K562 (cell line): Measurements from ENCODE around the gene PRPF6. TPM values are rescaled to one million over a fixed set of nuclear protein-coding genes. Genes with fewer than 3 reads are reported as not detected.

Source experiments
- ATAC-seq: fragments of 200-7000 bp; cut with Tn5 transposase; 3 replicates; pipeline ENCODE4 v1.9.1; 2020; ENCODE audit warnings: moderate library complexity
- BruUV-seq: library from RNA; stranded (reverse); fragments of 400-500 nt; replicated peaks from 2 replicates; lab custom pipeline; 2021; lab: Mats Ljungman, UMichigan
- CTCF ChIA-PET: fragments of 300-600 bp; formaldehyde crosslinking; extraction: SDS; loops from one replicate; lab custom pipeline; 2021; ENCODE audit warnings: low intra/inter-chr PET ratio; lab: Yijun Ruan, JAX
- POLR2A ChIA-PET: fragments of 300-600, 350-650 bp; sonication (Branson Sonifier 250); formaldehyde crosslinking; extraction: SDS; loops from one replicate; lab custom pipeline; 2021; ENCODE audit warnings: antibody characterized with exemption, inconsistent platforms; lab: Yijun Ruan, JAX
- DNase-seq, 4 experiments: peaks; one replicate each; pipeline versions ENCODE4 v3.0.0 to v3.0.0-alpha.2; 2011 to 2018; ENCODE audit warnings: low spot score in 3 of 4, mixed read lengths in 3 of 4; ENCODE audit errors: extremely low read depth in 1 of 4
- FAIRE-seq: peaks from 2 replicates; lab custom pipeline; 2011; peaks lifted over from hg19 to GRCh38; lab: Jason Lieb, UNC
- H2AFZ ChIP-seq: 2 replicates; pipeline ENCODE4 v1.6.0; 2011; ENCODE audit warnings: low read depth, low read length, control low read depth, inconsistent platforms
- H3K27ac ChIP-seq: fragments of 200-600 bp; 3 replicates; pipeline ENCODE4 v1.8.0; 2011; ENCODE audit warnings: low read depth, mild to moderate bottlenecking, control low read depth, inconsistent platforms, low read length, moderate library complexity, mixed read lengths; ENCODE audit errors: extremely low read depth
- H3K27me3 ChIP-seq, 2 experiments: fragments of 300-600 bp in 1 of 2; 2 replicates in 1 of 2; 3 replicates in 1 of 2; pipeline versions ENCODE4 v1.6.0 to v1.8.0; 2011; ENCODE audit warnings: inconsistent platforms in 2 of 2, low read length in 2 of 2, mild to moderate bottlenecking in 1 of 2, mixed read lengths in 1 of 2, moderate library complexity in 1 of 2; ENCODE audit not compliant: control insufficient read depth in 2 of 2, insufficient read depth in 2 of 2
- H3K36me3 ChIP-seq: fragments of 300-600 bp; 3 replicates; pipeline ENCODE4 v1.8.0; 2011; ENCODE audit warnings: mild to moderate bottlenecking, low read length, inconsistent platforms; ENCODE audit not compliant: control insufficient read depth, insufficient read depth
- H3K4me1 ChIP-seq, 2 experiments: fragments of 200-600 bp in 1 of 2; replicated peaks in 1 of 2; 2 replicates in 1 of 2; 3 replicates in 1 of 2; pipeline versions ENCODE4 v1.5.1 to v1.8.0; 2011; ENCODE audit warnings: inconsistent platforms in 2 of 2, low read length in 2 of 2, mild to moderate bottlenecking in 1 of 2, mixed read lengths in 1 of 2, moderate library complexity in 1 of 2; ENCODE audit not compliant: control insufficient read depth in 2 of 2, insufficient read depth in 2 of 2
- H3K4me2 ChIP-seq: 2 replicates; pipeline ENCODE4 v1.6.1; 2011; ENCODE audit warnings: low read length, control low read depth, inconsistent platforms, mixed read lengths; ENCODE audit not compliant: insufficient read depth
- H3K4me3 ChIP-seq: fragments of 200-600 bp; sonication (generic), shearing (Covaris generic); 2 replicates; pipeline ENCODE4 v1.5.1; 2016; ENCODE audit warnings: control low read depth, inconsistent platforms
- H3K79me2 ChIP-seq: fragments of 200-600 bp; 3 replicates; pipeline ENCODE4 v1.8.0; 2011; ENCODE audit warnings: low read length, inconsistent platforms; ENCODE audit not compliant: control insufficient read depth, insufficient read depth
- H3K9ac ChIP-seq, 2 experiments: 2 replicates each; pipeline versions ENCODE4 v1.6.0 to v1.6.1; 2011; ENCODE audit warnings: low read depth in 2 of 2, low read length in 2 of 2, control low read depth in 1 of 2, inconsistent platforms in 1 of 2, mild to moderate bottlenecking in 1 of 2, mixed read lengths in 1 of 2; ENCODE audit not compliant: insufficient read depth in 1 of 2
- H3K9me1 ChIP-seq: one replicate; pipeline ENCODE4 v1.6.0; 2011; ENCODE audit warnings: inconsistent platforms, mild to moderate bottlenecking, low read length, moderate library complexity; ENCODE audit not compliant: control insufficient read depth, insufficient read depth
- H3K9me3 ChIP-seq: replicated peaks from 2 replicates; pipeline ENCODE4 v1.5.1; 2011; ENCODE audit warnings: low read depth, low read length, inconsistent platforms; ENCODE audit not compliant: control insufficient read depth, insufficient read depth
- H4K20me1 ChIP-seq: replicated peaks from 2 replicates; pipeline ENCODE4 v1.6.1; 2011; ENCODE audit warnings: low read length, inconsistent platforms, mixed read lengths; ENCODE audit not compliant: control insufficient read depth, insufficient read depth
- CHCHD3 ChIP-seq: fragments of 250-450 bp; sonication (Bioruptor Pico); IDR thresholded peaks from 2 replicates; pipeline ENCODE4 v2.1.2; 2022; ENCODE audit warnings: mild to moderate bottlenecking
- CHD4 ChIP-seq: fragments of 200-600 bp; sonication (generic); IDR thresholded peaks from 3 replicates; pipeline ENCODE4 v1.6.1; 2012; ENCODE audit warnings: low read depth, mild to moderate bottlenecking, mixed read lengths, low read length, inconsistent platforms; ENCODE audit not compliant: insufficient read depth, insufficient replicate concordance, poor library complexity, severe bottlenecking
- CTBP1 ChIP-seq: fragments of 450-650 bp; IDR thresholded peaks from 2 replicates; pipeline ENCODE4 v1.6.1; 2016; ENCODE audit warnings: borderline replicate concordance
- CTCF ChIP-seq, 3 experiments: IDR thresholded peaks in 2 of 3; conservative IDR thresholded peaks in 1 of 3; 2 replicates each; pipeline ENCODE4 v1.5.1; 2011 to 2012; ENCODE audit warnings: low read length in 3 of 3, mild to moderate bottlenecking in 3 of 3, control low read depth in 2 of 3, improper control_type of control experiment in 1 of 3, inconsistent platforms in 1 of 3, low read depth in 1 of 3, mixed read lengths in 1 of 3, moderate library complexity in 1 of 3; ENCODE audit not compliant: insufficient read depth in 2 of 3
- ESRRA ChIP-seq: fragments of 450-650 bp; IDR thresholded peaks from 2 replicates; pipeline ENCODE4 v1.6.1; 2014; ENCODE audit warnings: low read depth, mild to moderate bottlenecking, moderate library complexity, borderline replicate concordance
- KLF1 ChIP-seq: fragments of 450-650 bp; IDR thresholded peaks from 2 replicates; pipeline ENCODE4 v1.6.1; 2016; ENCODE audit warnings: missing genetic modification characterization, missing compliant biosample characterization
- RCOR1 ChIP-seq, 2 experiments: IDR thresholded peaks; 2 replicates each; pipeline ENCODE4 v1.6.1; 2012; ENCODE audit warnings: low read depth in 2 of 2, low read length in 2 of 2, borderline replicate concordance in 1 of 2, improper control_type of control experiment in 1 of 2
- SMAD1 ChIP-seq: fragments of 150-350 bp; IDR thresholded peaks from 2 replicates; pipeline ENCODE4 v1.6.1; 2014; ENCODE audit warnings: low read length, low read depth; ENCODE audit not compliant: partially characterized antibody
- SMC3 ChIP-seq: conservative IDR thresholded peaks from 2 replicates; pipeline ENCODE4 v1.6.1; 2011; ENCODE audit warnings: low read depth, low read length, improper control_type of control experiment; ENCODE audit not compliant: insufficient read depth
- ZFP30 ChIP-seq: fragments of 250-450 bp; sonication (Bioruptor Pico); IDR thresholded peaks from 2 replicates; pipeline ENCODE4 v1.8.0; 2022; ENCODE audit warnings: moderate library complexity, mild to moderate bottlenecking, inconsistent platforms, borderline replicate concordance
- ZNF197 ChIP-seq: fragments of 200-800 bp; sonication (Bioruptor generic); IDR thresholded peaks from 2 replicates; pipeline ENCODE4 v1.6.1; 2016; ENCODE audit warnings: low read depth, missing genetic modification characterization, missing compliant biosample characterization
- ZNF212 ChIP-seq: fragments of 450-650 bp; formaldehyde crosslinking; IDR thresholded peaks from 2 replicates; pipeline ENCODE4 v1.4.0; 2020; ENCODE audit warnings: mild to moderate bottlenecking
- ZNF347 ChIP-seq: fragments of 450-650 bp; formaldehyde crosslinking; IDR thresholded peaks from 2 replicates; pipeline ENCODE4 v1.4.0; 2020; ENCODE audit warnings: low read depth, mild to moderate bottlenecking, moderate library complexity
- WGBS: fragments of 100-300 bp; shearing (Covaris generic); methylation state at CpG from one replicate; pipeline ENCODE4 v1.1.6; 2016; ENCODE audit warnings: low coverage, mixed read lengths; ENCODE audit not compliant: insufficient coverage; ENCODE audit errors: missing lambda C conversion rate; 5-methylcytosine and 5-hydroxymethylcytosine counted together
- in situ Hi-C: fragments of 300-500 bp; cut with MboI; formaldehyde crosslinking; loops from 4 replicates; pipeline ENCODE4 v1.15.0; 2018; ENCODE audit warnings: inconsistent platforms, mixed read lengths
- intact Hi-C: fragments of 100-400 bp; cut with micrococcal nuclease; formaldehyde crosslinking; loops from 2 replicates; pipeline ENCODE4 v1.14.2; 2022
- polyA plus RNA-seq, 8 experiments: library from polyadenylated mRNA; depleted of rRNA in 4 of 8; stranded (reverse) in 5 of 8; unstranded in 3 of 8; fragments of >200 nt; fragmentation: Nextera tagmentation in 2 of 8; fragmentation: Illumina TruSeq in 1 of 8; extraction: Ambion mirVana in 2 of 8; extraction: Trizol in 1 of 8; gene quantifications; 2 replicates each; pipeline versions ENCODE4 v1.2.1 to v1.2.3, GENCODE V29; 2011 to 2014; ENCODE audit warnings: inconsistent platforms in 1 of 8, missing spikeins in 1 of 8
- total RNA-seq, 7 experiments: library from RNA; depleted of rRNA in 6 of 7; stranded (reverse); fragments of >200 nt in 6 of 7; fragmentation: Illumina TruSeq in 2 of 7; extraction: Trizol in 2 of 7; gene quantifications; 2 replicates each; pipeline versions ENCODE4 v1.2.1 to v1.2.3, GENCODE V29; 2011 to 2021; ENCODE audit warnings: low replicate concordance in 1 of 7
- TF ChIP-seq, protein P1 (sequence below): fragments of 250-450 bp; sonication (Bioruptor Pico); IDR thresholded peaks from 2 replicates; pipeline ENCODE4 v1.9.0; 2021; ENCODE audit warnings: mild to moderate bottlenecking, inconsistent platforms

The PRPF6 gene
- total and polyA plus RNA-seq, 9 of the 15 experiments (the other 6 are each of a cell fraction or from before 2014, with no cell fraction given), result 4.2 to 83.2 (median 59.9) TPM

GRCh38 chr20:63973636-63974401 is 7.1 kb upstream of the PRPF6 start:
- H3K27me3 ChIP-seq, result no peaks in the 10 kb centered on the region
- DNase-seq (peak; percentile 82 to 93 (median 86)), FAIRE-seq (peak; percentile 92), ATAC-seq (peak; percentile 90)
- H3K9me3 ChIP-seq, result no peaks in the 10 kb centered on the region
- H3K36me3 ChIP-seq, result peaks cover 11% of the 10 kb centered on the region; the same call in 1 of the 3 replicates
- H2AFZ ChIP-seq, result peak overlapping the region; percentile 93
- ChIA-PET POLR2A (interaction anchor here (0.6 to 0.7 kb wide), 4 partner anchors 16 to 352 kb away, joined by 3 to 5 read pairs (median 3); no protein-coding TSS in a partner anchor), CTCF (interaction anchor here (0.6 to 2.1 kb wide), 10 partner anchors 20 to 523 kb away, joined by 3 to 25 read pairs (median 3); partner anchors contain the start of genes ARFRP1, PTK6 and ZGPAT)
- no peak overlapping the region; the same call in 2 of the 3 replicates for H3K27ac ChIP-seq
- intact Hi-C loops, result loop anchor here (2.0 to 10.0 kb wide), 5 partner anchors 67 to 435 kb away; partner anchors contain the start of genes ABHD16B and TPD52L2
- no peaks in the 10 kb centered on the region for H4K20me1 ChIP-seq
- peaks cover 10% of the 10 kb centered on the region for H3K79me2 ChIP-seq
- H3K4me3 ChIP-seq, result 0 out of 2 replicates have a peak overlapping the region, but pooled peaks have one; percentile 21
- peak overlapping the region; percentile 61 to 89 for H3K9ac ChIP-seq
- WGBS, result 23% methylated on average over 28 of the region's 37 CpGs
- H3K9me1 ChIP-seq, result peaks cover 3% of the 10 kb centered on the region
- H3K4me1 ChIP-seq, result peaks cover 25 to 59% of the 10 kb centered on the region in 2 experiments
- peak overlapping the region; percentile 72 for H3K4me2 ChIP-seq
- BruUV-seq, result no TSS peak
- in situ Hi-C loops, result no loop called here
- TF ChIP-seq KLF1 (tag) (peak; percentile 47; the same call in 1 of the 2 replicates), ESRRA (no peak), ZFP30 (CRISPR knock-in tag) (no peak), ZNF347 (CRISPR knock-in tag) (no peak), RCOR1 (IDR thresholded peaks at IDR 0.05; ENCODE audit: borderline replicate concordance in 1 of 2, low read depth in 2 of 2, low read length in 2 of 2) (0 out of 4 replicates have a peak, but pooled peaks of 1 of the 2 experiments have one; percentile 49), CHD4 (no peak), CHCHD3 (CRISPR knock-in tag) (no peak), CTBP1 (peak; percentile 58; the same call in 1 of the 2 replicates), CTCF (IDR thresholded peaks at IDR 0.05 in 2 of 3, conservative IDR thresholded peaks at IDR 0.05 in 1 of 3; ENCODE audit: insufficient read depth in 2 of 3, low read depth in 1 of 3, low read length in 3 of 3) (peak; percentile 96 to 98 (median 96)), ZNF197 (CRISPR knock-in tag) (no peak), SMC3 (peak; percentile 95), ZNF212 (no peak), SMAD1 (no peak)
- TF ChIP-seq, protein P1, sequence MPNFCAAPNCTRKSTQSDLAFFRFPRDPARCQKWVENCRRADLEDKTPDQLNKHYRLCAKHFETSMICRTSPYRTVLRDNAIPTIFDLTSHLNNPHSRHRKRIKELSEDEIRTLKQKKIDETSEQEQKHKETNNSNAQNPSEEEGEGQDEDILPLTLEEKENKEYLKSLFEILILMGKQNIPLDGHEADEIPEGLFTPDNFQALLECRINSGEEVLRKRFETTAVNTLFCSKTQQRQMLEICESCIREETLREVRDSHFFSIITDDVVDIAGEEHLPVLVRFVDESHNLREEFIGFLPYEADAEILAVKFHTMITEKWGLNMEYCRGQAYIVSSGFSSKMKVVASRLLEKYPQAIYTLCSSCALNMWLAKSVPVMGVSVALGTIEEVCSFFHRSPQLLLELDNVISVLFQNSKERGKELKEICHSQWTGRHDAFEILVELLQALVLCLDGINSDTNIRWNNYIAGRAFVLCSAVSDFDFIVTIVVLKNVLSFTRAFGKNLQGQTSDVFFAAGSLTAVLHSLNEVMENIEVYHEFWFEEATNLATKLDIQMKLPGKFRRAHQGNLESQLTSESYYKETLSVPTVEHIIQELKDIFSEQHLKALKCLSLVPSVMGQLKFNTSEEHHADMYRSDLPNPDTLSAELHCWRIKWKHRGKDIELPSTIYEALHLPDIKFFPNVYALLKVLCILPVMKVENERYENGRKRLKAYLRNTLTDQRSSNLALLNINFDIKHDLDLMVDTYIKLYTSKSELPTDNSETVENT, result 0 out of 2 replicates have a peak, but pooled peaks have one; percentile 36
